WI38 (cell line): Measurements from ENCODE around the gene MYL7.
"Not testable (repeated sequence)": the region's sequence is repeated elsewhere in the genome, so short reads cannot be mapped to it uniquely, and the experiment has no call there.

Experiments
- H3K4me3 ChIP-seq: 2 replicates; pipeline ENCODE4 v1.5.1; 2011; ENCODE audit warnings: low read depth, mild to moderate bottlenecking, control low read depth, low read length
- CTCF ChIP-seq: IDR thresholded peaks from 2 replicates; pipeline ENCODE4 v1.5.1; 2012; ENCODE audit warnings: low read depth, mild to moderate bottlenecking, control low read depth, low read length

The MYL7 gene

GRCh38 chr7:44133295-44133694, 7.8 kb downstream of the MYL7 start:
- TF ChIP-seq CTCF, result no peak
- no peak overlapping the region for H3K4me3 ChIP-seq

- no peak overlapping the region for H3K4me3 ChIP-seq
- no peak for TF ChIP-seq CTCF
These were observed 9.1 kb downstream of the MYL7 start for GRCh38 chr7:44132039-44132438.

- H3K4me3 ChIP-seq, result no peak overlapping the region
- TF ChIP-seq CTCF, result no peak
These were observed 9.7 kb downstream of the MYL7 start for GRCh38 chr7:44131173-44132029.

GRCh38 chr7:44128721-44129582, 12.2 kb downstream of the MYL7 start:
- no peak overlapping the region for H3K4me3 ChIP-seq
- TF ChIP-seq CTCF, result no peak

- H3K4me3 ChIP-seq, result no peak overlapping the region
- TF ChIP-seq CTCF, result no peak
These were observed 14.0 kb downstream of the MYL7 start for GRCh38 chr7:44127161-44127560.

GRCh38 chr7:44126574-44126973, 14.6 kb downstream of the MYL7 start:
- not testable (repeated sequence) for H3K4me3 ChIP-seq

- TF ChIP-seq CTCF, result no peak
- no peak overlapping the region for H3K4me3 ChIP-seq
These were observed 16.3 kb downstream of the MYL7 start for GRCh38 chr7:44124822-44125202.
